Uterus (tissue), 2 donors: ENCODE measurements around the gene RFX4.

Source experiments
- CTCF ChIP-seq, 4 experiments: fragments of 200-600 bp in 2 of 4; fragments of 450-650 bp in 2 of 4; sonication (generic) in 2 of 4; IDR thresholded peaks; one replicate each; pipeline ENCODE4 v1.5.1; 2016 to 2019; ENCODE audit warnings: antibody characterized with exemption in 4 of 4, mild to moderate bottlenecking in 2 of 4, moderate library complexity in 1 of 4
- POLR2A ChIP-seq, 2 donors: fragments of 450-650 bp; IDR thresholded peaks; one replicate each; pipeline ENCODE4 v1.6.1; 2016; ENCODE audit warnings: antibody characterized with exemption in 2 of 2, mild to moderate bottlenecking in 1 of 2, moderate library complexity in 1 of 2

- TF ChIP-seq POLR2A (IDR thresholded peaks at IDR 0.05), result no peak
- no peak for TF ChIP-seq CTCF (IDR thresholded peaks at IDR 0.05)
Observed at GRCh38 chr12:106684497-106684896, 101.7 kb downstream of the RFX4 start.
